IMR-90 (cell line): Measurements from ENCODE around the gene CAPN5.

Experiments used
- CEBPB ChIP-seq: IDR thresholded peaks from 2 replicates; pipeline ENCODE4 v1.6.1; 2012; ENCODE audit warnings: low read depth, low read length, improper control_type of control experiment
- MAFK ChIP-seq: IDR thresholded peaks from 2 replicates; pipeline ENCODE4 v1.6.1; 2012; ENCODE audit warnings: low read depth, low read length, improper control_type of control experiment
- MAZ ChIP-seq: IDR thresholded peaks from 2 replicates; pipeline ENCODE4 v1.6.1; 2012; ENCODE audit warnings: low read depth, mild to moderate bottlenecking, low read length, improper control_type of control experiment, moderate library complexity, borderline replicate concordance
- MXI1 ChIP-seq: IDR thresholded peaks from 2 replicates; pipeline ENCODE4 v1.6.1; 2012; ENCODE audit warnings: low read depth, mild to moderate bottlenecking, low read length, moderate library complexity, borderline replicate concordance
- POLR2A ChIP-seq: IDR thresholded peaks from 2 replicates; pipeline ENCODE4 v1.6.1; 2012; ENCODE audit warnings: mild to moderate bottlenecking, low read depth, low read length
- RCOR1 ChIP-seq: IDR thresholded peaks from 2 replicates; pipeline ENCODE4 v1.6.1; 2012; ENCODE audit warnings: mild to moderate bottlenecking, low read length, improper control_type of control experiment; ENCODE audit not compliant: insufficient replicate concordance
- RFX5 ChIP-seq: IDR thresholded peaks from 2 replicates; pipeline ENCODE4 v1.8.0; 2012; ENCODE audit warnings: low read depth, mild to moderate bottlenecking, low read length, moderate library complexity
- SMC3 ChIP-seq: fragments of 150-350 bp; IDR thresholded peaks from 2 replicates; pipeline ENCODE4 v1.6.1; 2016; ENCODE audit warnings: low read depth, mild to moderate bottlenecking, antibody characterized with exemption, low read length, moderate library complexity
- USF2 ChIP-seq: fragments of 150-350 bp; IDR thresholded peaks from 2 replicates; pipeline ENCODE4 v1.6.1; 2017; ENCODE audit warnings: mild to moderate bottlenecking, antibody characterized with exemption, low read length, low read depth
- TF ChIP-seq, protein P1 (sequence below): conservative IDR thresholded peaks from 2 replicates; pipeline ENCODE4 v1.5.1; 2012; ENCODE audit warnings: mild to moderate bottlenecking, low read depth, low read length, improper control_type of control experiment

- TF ChIP-seq, protein P1, sequence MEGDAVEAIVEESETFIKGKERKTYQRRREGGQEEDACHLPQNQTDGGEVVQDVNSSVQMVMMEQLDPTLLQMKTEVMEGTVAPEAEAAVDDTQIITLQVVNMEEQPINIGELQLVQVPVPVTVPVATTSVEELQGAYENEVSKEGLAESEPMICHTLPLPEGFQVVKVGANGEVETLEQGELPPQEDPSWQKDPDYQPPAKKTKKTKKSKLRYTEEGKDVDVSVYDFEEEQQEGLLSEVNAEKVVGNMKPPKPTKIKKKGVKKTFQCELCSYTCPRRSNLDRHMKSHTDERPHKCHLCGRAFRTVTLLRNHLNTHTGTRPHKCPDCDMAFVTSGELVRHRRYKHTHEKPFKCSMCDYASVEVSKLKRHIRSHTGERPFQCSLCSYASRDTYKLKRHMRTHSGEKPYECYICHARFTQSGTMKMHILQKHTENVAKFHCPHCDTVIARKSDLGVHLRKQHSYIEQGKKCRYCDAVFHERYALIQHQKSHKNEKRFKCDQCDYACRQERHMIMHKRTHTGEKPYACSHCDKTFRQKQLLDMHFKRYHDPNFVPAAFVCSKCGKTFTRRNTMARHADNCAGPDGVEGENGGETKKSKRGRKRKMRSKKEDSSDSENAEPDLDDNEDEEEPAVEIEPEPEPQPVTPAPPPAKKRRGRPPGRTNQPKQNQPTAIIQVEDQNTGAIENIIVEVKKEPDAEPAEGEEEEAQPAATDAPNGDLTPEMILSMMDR: peak; percentile 86
- TF ChIP-seq POLR2A (no peak), RFX5 (no peak), MAZ (no peak), RCOR1 (no peak), SMC3 (peak; percentile 86), MAFK (no peak), CEBPB (no peak), MXI1 (peak; percentile 58; the same call in 1 of the 2 replicates), USF2 (no peak)
These were observed 19.5 kb upstream of the CAPN5 start for GRCh38 chr11:77047007-77047927.
